H1 (cell line): Measurements from ENCODE around the gene RREB1. TPM values are rescaled to one million over a fixed set of nuclear protein-coding genes. Genes with fewer than 3 reads are reported as not detected.

Experiments used
- CHD2 ChIP-seq: IDR thresholded peaks from 2 replicates; pipeline ENCODE4 v1.6.1; 2012; ENCODE audit warnings: low read length, improper control_type of control experiment
- CHD7 ChIP-seq: fragments of 300-600 bp; sonication (generic); IDR thresholded peaks from 2 replicates; pipeline ENCODE4 v1.7.1; 2012; ENCODE audit warnings: low read length, moderate library complexity, mild to moderate bottlenecking, inconsistent platforms; ENCODE audit not compliant: insufficient replicate concordance
- POU5F1 ChIP-seq: IDR thresholded peaks from 2 replicates; pipeline ENCODE4 v1.6.1; 2011; ENCODE audit warnings: low read depth, mild to moderate bottlenecking, low read length, moderate library complexity
- RNF2 ChIP-seq: fragments of 200-900, 300-1000 bp; sonication (generic); IDR thresholded peaks from 2 replicates; pipeline ENCODE4 v1.7.1; 2016; ENCODE audit warnings: borderline replicate concordance, low read depth, mild to moderate bottlenecking, antibody characterized with exemption, low read length; ENCODE audit not compliant: poor library complexity, severe bottlenecking; ENCODE audit errors: missing control alignments
- SIN3A ChIP-seq, 2 experiments: IDR thresholded peaks in 1 of 2; conservative IDR thresholded peaks in 1 of 2; 2 replicates each; pipeline ENCODE4 v1.6.1; 2011 to 2012; ENCODE audit warnings: low read length in 2 of 2, improper control_type of control experiment in 1 of 2, low read depth in 1 of 2, mild to moderate bottlenecking in 1 of 2
- SP4 ChIP-seq: IDR thresholded peaks from 2 replicates; pipeline ENCODE4 v1.6.1; 2012; ENCODE audit warnings: low read length, inconsistent platforms
- TAF7 ChIP-seq: optimal IDR thresholded peaks from 2 replicates; pipeline ENCODE3; 2011; ENCODE audit warnings: low read depth, mild to moderate bottlenecking, inconsistent platforms, low read length, moderate library complexity, borderline replicate concordance
- polyA plus RNA-seq, 7 experiments: library from polyadenylated mRNA; depleted of rRNA in 3 of 7; stranded (reverse) in 5 of 7; unstranded in 2 of 7; fragments of >200 nt in 5 of 7; fragments of 200-250 nt in 2 of 7; gene quantifications; 1 replicate in 5 of 7; 2 replicates in 1 of 7; 4 replicates in 1 of 7; pipeline versions ENCODE4 v1.2.1 to v1.2.3, GENCODE V29; 2011 to 2013; ENCODE audit warnings: missing spikeins in 2 of 7, mixed read lengths in 2 of 7
- total RNA-seq: library from RNA; stranded (reverse); fragmentation: NEBNext Ultra II Directional; extraction: Animal tissue kit (Norgen Biotek cat#: 25700); gene quantifications from 2 replicates; pipeline ENCODE4 v1.2.1, GENCODE V29; 2021

The RREB1 gene
- total and polyA plus RNA-seq, 2 of the 8 experiments (the other 6 are each of a cell fraction or from before 2014, with no cell fraction given), result 3.9 to 34.7 TPM

- TF ChIP-seq CHD7 (no peak), SP4 (no peak), CHD2 (no peak), SIN3A (conservative IDR thresholded peaks at IDR 0.05 in 1 of 2, IDR thresholded peaks at IDR 0.05 in 1 of 2; ENCODE audit: low read depth in 1 of 2, low read length in 2 of 2) (no peak), POU5F1 (no peak), TAF7 (no peak), RNF2 (no peak)
These were observed 157.1 kb downstream of the RREB1 start (continued) for GRCh38 chr6:7264686-7265384.
